K562 (cell line): ENCODE data around the gene MSN. TPM values are rescaled to one million over a fixed set of nuclear protein-coding genes. Genes with fewer than 3 reads are reported as not detected.
A peak's percentile ranks its signal among the peaks of the same experiment; 100 is the strongest.

ENCODE experiments used
- ATAC-seq: fragments of 200-7000 bp; cut with Tn5 transposase; 3 replicates; pipeline ENCODE4 v1.9.1; 2020; ENCODE audit warnings: moderate library complexity
- BruUV-seq: library from RNA; stranded (reverse); fragments of 400-500 nt; replicated peaks from 2 replicates; lab custom pipeline; 2021; lab: Mats Ljungman, UMichigan
- CTCF ChIA-PET: fragments of 300-600 bp; formaldehyde crosslinking; extraction: SDS; loops from one replicate; lab custom pipeline; 2021; ENCODE audit warnings: low intra/inter-chr PET ratio; lab: Yijun Ruan, JAX
- POLR2A ChIA-PET: fragments of 300-600, 350-650 bp; sonication (Branson Sonifier 250); formaldehyde crosslinking; extraction: SDS; loops from one replicate; lab custom pipeline; 2021; ENCODE audit warnings: antibody characterized with exemption, inconsistent platforms; lab: Yijun Ruan, JAX
- DNase-seq, 4 experiments: peaks; one replicate each; pipeline versions ENCODE4 v3.0.0 to v3.0.0-alpha.2; 2011 to 2018; ENCODE audit warnings: low spot score in 3 of 4, mixed read lengths in 3 of 4; ENCODE audit errors: extremely low read depth in 1 of 4
- FAIRE-seq: peaks from 2 replicates; lab custom pipeline; 2011; peaks lifted over from hg19 to GRCh38; lab: Jason Lieb, UNC
- H2AFZ ChIP-seq: 2 replicates; pipeline ENCODE4 v1.6.0; 2011; ENCODE audit warnings: low read depth, low read length, control low read depth, inconsistent platforms
- H3K27ac ChIP-seq: fragments of 200-600 bp; 3 replicates; pipeline ENCODE4 v1.8.0; 2011; ENCODE audit warnings: low read depth, mild to moderate bottlenecking, control low read depth, inconsistent platforms, low read length, moderate library complexity, mixed read lengths; ENCODE audit errors: extremely low read depth
- H3K27me3 ChIP-seq, 2 experiments: fragments of 300-600 bp in 1 of 2; 2 replicates in 1 of 2; 3 replicates in 1 of 2; pipeline versions ENCODE4 v1.6.0 to v1.8.0; 2011; ENCODE audit warnings: inconsistent platforms in 2 of 2, low read length in 2 of 2, mild to moderate bottlenecking in 1 of 2, mixed read lengths in 1 of 2, moderate library complexity in 1 of 2; ENCODE audit not compliant: control insufficient read depth in 2 of 2, insufficient read depth in 2 of 2
- H3K36me3 ChIP-seq: fragments of 300-600 bp; 3 replicates; pipeline ENCODE4 v1.8.0; 2011; ENCODE audit warnings: mild to moderate bottlenecking, low read length, inconsistent platforms; ENCODE audit not compliant: control insufficient read depth, insufficient read depth
- H3K4me1 ChIP-seq, 2 experiments: fragments of 200-600 bp in 1 of 2; replicated peaks in 1 of 2; 2 replicates in 1 of 2; 3 replicates in 1 of 2; pipeline versions ENCODE4 v1.5.1 to v1.8.0; 2011; ENCODE audit warnings: inconsistent platforms in 2 of 2, low read length in 2 of 2, mild to moderate bottlenecking in 1 of 2, mixed read lengths in 1 of 2, moderate library complexity in 1 of 2; ENCODE audit not compliant: control insufficient read depth in 2 of 2, insufficient read depth in 2 of 2
- H3K4me2 ChIP-seq: 2 replicates; pipeline ENCODE4 v1.6.1; 2011; ENCODE audit warnings: low read length, control low read depth, inconsistent platforms, mixed read lengths; ENCODE audit not compliant: insufficient read depth
- H3K4me3 ChIP-seq: fragments of 200-600 bp; sonication (generic), shearing (Covaris generic); 2 replicates; pipeline ENCODE4 v1.5.1; 2016; ENCODE audit warnings: control low read depth, inconsistent platforms
- H3K79me2 ChIP-seq: fragments of 200-600 bp; 3 replicates; pipeline ENCODE4 v1.8.0; 2011; ENCODE audit warnings: low read length, inconsistent platforms; ENCODE audit not compliant: control insufficient read depth, insufficient read depth
- H3K9ac ChIP-seq, 2 experiments: 2 replicates each; pipeline versions ENCODE4 v1.6.0 to v1.6.1; 2011; ENCODE audit warnings: low read depth in 2 of 2, low read length in 2 of 2, control low read depth in 1 of 2, inconsistent platforms in 1 of 2, mild to moderate bottlenecking in 1 of 2, mixed read lengths in 1 of 2; ENCODE audit not compliant: insufficient read depth in 1 of 2
- H3K9me1 ChIP-seq: one replicate; pipeline ENCODE4 v1.6.0; 2011; ENCODE audit warnings: inconsistent platforms, mild to moderate bottlenecking, low read length, moderate library complexity; ENCODE audit not compliant: control insufficient read depth, insufficient read depth
- H3K9me3 ChIP-seq: replicated peaks from 2 replicates; pipeline ENCODE4 v1.5.1; 2011; ENCODE audit warnings: low read depth, low read length, inconsistent platforms; ENCODE audit not compliant: control insufficient read depth, insufficient read depth
- H4K20me1 ChIP-seq: replicated peaks from 2 replicates; pipeline ENCODE4 v1.6.1; 2011; ENCODE audit warnings: low read length, inconsistent platforms, mixed read lengths; ENCODE audit not compliant: control insufficient read depth, insufficient read depth
- ARID1B ChIP-seq: fragments of 450-650 bp; IDR thresholded peaks from 2 replicates; pipeline ENCODE4 v1.6.1; 2016; ENCODE audit warnings: antibody characterized with exemption, mild to moderate bottlenecking, inconsistent platforms
- CBX2 ChIP-seq: fragments of 200-600 bp; sonication (generic); IDR thresholded peaks from one replicate; pipeline ENCODE4 v1.6.1; 2012; ENCODE audit warnings: mild to moderate bottlenecking, low read length, inconsistent platforms; ENCODE audit not compliant: insufficient read depth, poor library complexity, severe bottlenecking
- CBX3 ChIP-seq, 2 experiments: IDR thresholded peaks; 1 replicate in 1 of 2; 2 replicates in 1 of 2; pipeline ENCODE4 v1.6.1; 2012; ENCODE audit warnings: inconsistent platforms in 2 of 2, low read length in 2 of 2, borderline replicate concordance in 1 of 2, control low read depth in 1 of 2
- CCAR2 ChIP-seq: fragments of 200-400 bp; formaldehyde crosslinking; IDR thresholded peaks from 2 replicates; pipeline ENCODE4 v1.6.1; 2017; ENCODE audit warnings: mild to moderate bottlenecking, low read depth, low read length
- CHD2 ChIP-seq: IDR thresholded peaks from 2 replicates; pipeline ENCODE4 v1.6.1; 2011; ENCODE audit warnings: low read depth, low read length
- DACH1 ChIP-seq: fragments of 450-650 bp; IDR thresholded peaks from 2 replicates; pipeline ENCODE4 v1.6.1; 2018; ENCODE audit not compliant: partially characterized antibody
- EP300 ChIP-seq: IDR thresholded peaks from 2 replicates; pipeline ENCODE4 v1.6.1; 2012; ENCODE audit warnings: low read length, improper control_type of control experiment
- GTF2B ChIP-seq: IDR thresholded peaks from 2 replicates; pipeline ENCODE4 v1.6.1; 2011; ENCODE audit not compliant: insufficient read length; ENCODE audit errors: extremely low read depth
- MEIS2 ChIP-seq: fragments of 450-650 bp; IDR thresholded peaks from 2 replicates; pipeline ENCODE4 v1.6.1; 2014; ENCODE audit warnings: mild to moderate bottlenecking; ENCODE audit not compliant: partially characterized antibody
- NEUROD1 ChIP-seq: fragments of 150-350 bp; IDR thresholded peaks from 2 replicates; pipeline ENCODE4 v1.6.1; 2014; ENCODE audit warnings: borderline replicate concordance, low read length, low read depth; ENCODE audit not compliant: partially characterized antibody
- NFE2L1 ChIP-seq: fragments of 450-650 bp; IDR thresholded peaks from 2 replicates; pipeline ENCODE4 v1.6.1; 2016; ENCODE audit warnings: missing genetic modification characterization, low read depth, mild to moderate bottlenecking, missing compliant biosample characterization, moderate library complexity, borderline replicate concordance
- NR2F6 ChIP-seq: fragments of 450-650 bp; formaldehyde crosslinking; IDR thresholded peaks from 2 replicates; pipeline ENCODE4 v1.4.0; 2020; ENCODE audit warnings: mild to moderate bottlenecking
- SPI1 ChIP-seq: IDR thresholded peaks from 2 replicates; pipeline ENCODE4 v1.6.1; 2011; ENCODE audit warnings: low read depth, low read length, control low read depth, borderline replicate concordance
- SRF ChIP-seq, 2 experiments: fragments of 250-450, 450-650 bp in 1 of 2; sonication (Bioruptor Pico) in 1 of 2; sonication (generic) in 1 of 2; formaldehyde crosslinking; IDR thresholded peaks; 2 replicates each; pipeline versions ENCODE4 v1.5.0 to v1.5.1; 2020 to 2022; ENCODE audit warnings: mild to moderate bottlenecking in 1 of 2, missing genetic modification reagents in 1 of 2
- TOE1 ChIP-seq, 2 experiments: fragments of 450-650 bp in 1 of 2; sonication (generic) in 1 of 2; formaldehyde crosslinking in 1 of 2; IDR thresholded peaks; 2 replicates each; pipeline versions ENCODE4 v1.7.1 to v1.8.0; 2016 to 2022; ENCODE audit warnings: borderline replicate concordance in 2 of 2, mild to moderate bottlenecking in 2 of 2, antibody characterized with exemption in 1 of 2, inconsistent platforms in 1 of 2, low read depth in 1 of 2, missing genetic modification reagents in 1 of 2, moderate library complexity in 1 of 2
- ZNF143 ChIP-seq: sonication (generic); formaldehyde crosslinking; IDR thresholded peaks from 2 replicates; pipeline ENCODE4 v1.9.0; 2022; ENCODE audit warnings: mild to moderate bottlenecking, missing genetic modification reagents
- ZNF584 ChIP-seq: fragments of 200-800 bp; sonication (Bioruptor generic); IDR thresholded peaks from 2 replicates; pipeline ENCODE4 v1.6.1; 2016; ENCODE audit warnings: low read depth, mild to moderate bottlenecking, missing genetic modification characterization, missing compliant biosample characterization
- WGBS: fragments of 100-300 bp; shearing (Covaris generic); methylation state at CpG from one replicate; pipeline ENCODE4 v1.1.6; 2016; ENCODE audit warnings: low coverage, mixed read lengths; ENCODE audit not compliant: insufficient coverage; ENCODE audit errors: missing lambda C conversion rate; 5-methylcytosine and 5-hydroxymethylcytosine counted together
- in situ Hi-C: fragments of 300-500 bp; cut with MboI; formaldehyde crosslinking; loops from 4 replicates; pipeline ENCODE4 v1.15.0; 2018; ENCODE audit warnings: inconsistent platforms, mixed read lengths
- intact Hi-C: fragments of 100-400 bp; cut with micrococcal nuclease; formaldehyde crosslinking; loops from 2 replicates; pipeline ENCODE4 v1.14.2; 2022
- polyA plus RNA-seq, 8 experiments: library from polyadenylated mRNA; depleted of rRNA in 4 of 8; stranded (reverse) in 5 of 8; unstranded in 3 of 8; fragments of >200 nt; fragmentation: Nextera tagmentation in 2 of 8; fragmentation: Illumina TruSeq in 1 of 8; extraction: Ambion mirVana in 2 of 8; extraction: Trizol in 1 of 8; gene quantifications; 2 replicates each; pipeline versions ENCODE4 v1.2.1 to v1.2.3, GENCODE V29; 2011 to 2014; ENCODE audit warnings: inconsistent platforms in 1 of 8, missing spikeins in 1 of 8
- total RNA-seq, 7 experiments: library from RNA; depleted of rRNA in 6 of 7; stranded (reverse); fragments of >200 nt in 6 of 7; fragmentation: Illumina TruSeq in 2 of 7; extraction: Trizol in 2 of 7; gene quantifications; 2 replicates each; pipeline versions ENCODE4 v1.2.1 to v1.2.3, GENCODE V29; 2011 to 2021; ENCODE audit warnings: low replicate concordance in 1 of 7
- TF ChIP-seq, protein P1 (sequence below): fragments of 450-650 bp; IDR thresholded peaks from 2 replicates; pipeline ENCODE4 v1.6.1; 2016; ENCODE audit warnings: low read depth, mild to moderate bottlenecking, moderate library complexity

The MSN gene
- total and polyA plus RNA-seq, 9 of the 15 experiments (the other 6 are each of a cell fraction or from before 2014, with no cell fraction given), result 128 to 486 (median 237) TPM

DNA sequence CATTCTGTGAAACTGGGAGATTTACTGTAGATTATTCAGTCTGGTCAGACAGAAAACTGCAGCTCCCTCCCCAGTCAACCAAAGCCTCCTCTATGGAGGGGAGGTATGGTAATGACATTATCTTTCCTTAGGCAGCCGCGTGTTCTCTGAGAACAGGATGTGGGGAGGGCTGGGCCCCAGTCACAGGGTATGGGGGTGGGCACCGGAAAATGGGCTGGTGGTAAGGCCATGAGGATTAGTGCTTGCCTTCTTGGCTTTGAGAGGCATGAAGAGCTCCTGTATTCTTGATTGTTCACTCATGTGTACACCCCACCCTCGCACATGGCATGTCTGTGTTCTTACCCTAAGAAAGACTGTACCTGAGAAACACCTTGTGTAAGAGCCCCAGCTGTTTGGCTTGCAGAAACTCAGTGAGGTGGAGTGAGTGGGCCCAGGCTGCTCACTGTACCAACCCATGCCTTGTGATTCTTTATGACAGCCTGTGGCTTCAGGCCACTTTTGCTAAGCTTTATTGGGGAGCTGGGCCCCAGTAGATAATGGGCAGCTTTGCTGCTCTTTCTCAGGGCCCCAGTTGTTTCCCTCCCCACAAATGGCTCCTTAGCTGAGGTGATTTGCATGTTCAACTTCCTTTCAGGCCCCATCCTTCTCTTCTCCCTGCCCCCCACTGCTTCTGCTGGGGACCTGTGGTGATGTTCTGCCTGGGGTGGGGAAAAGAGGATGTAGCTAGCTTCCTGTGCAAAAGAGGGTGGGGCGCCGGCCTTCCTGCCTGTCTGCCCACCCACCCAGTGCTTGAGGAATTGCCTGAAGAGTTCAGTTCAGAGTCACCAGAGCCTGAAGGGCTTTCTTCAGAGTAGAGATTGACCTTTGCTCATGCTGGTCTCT lies 30.7 kb downstream of the MSN start:
- peaks cover 10% of the 10 kb centered on the region; the same call in 1 of the 2 replicates for H4K20me1 ChIP-seq
- peak overlapping the region; percentile 81 for H3K27ac ChIP-seq
- POLR2A ChIA-PET, result interaction anchor here (0.5 to 1.5 kb wide), 7 partner anchors 8 to 557 kb away, joined by 3 to 5 read pairs (median 3); no protein-coding TSS in a partner anchor
- CTCF ChIA-PET, result no interaction called here
- 6% methylated on average over 6 of the region's 6 CpGs for WGBS
- no peaks in the 10 kb centered on the region for H3K9me3 ChIP-seq
- BruUV-seq, result no TSS peak
- H3K4me2 ChIP-seq, result peak overlapping the region; percentile 58; the same call in 1 of the 2 replicates
- no peak overlapping the region for H2AFZ ChIP-seq
- peaks cover 26 to 40% of the 10 kb centered on the region in 2 experiments for H3K4me1 ChIP-seq
- intact Hi-C loops, result loop anchor here (1.0 to 5.0 kb wide), 2 partner anchors 29 to 309 kb away; no protein-coding TSS in a partner anchor
- peak; percentile 87 for FAIRE-seq
- in situ Hi-C loops, result no loop called here
- peaks cover 52% of the 10 kb centered on the region for H3K36me3 ChIP-seq
- H3K9ac ChIP-seq, result peak overlapping the region; percentile 46 to 49; a peak in 3 of 4 replicates
- H3K9me1 ChIP-seq, result no peaks in the 10 kb centered on the region
- H3K4me3 ChIP-seq, result no peak overlapping the region
- H3K79me2 ChIP-seq, result peaks cover 93% of the 10 kb centered on the region
- peak; percentile 36 to 82 (median 60) for DNase-seq
- H3K27me3 ChIP-seq, result no peaks in the 10 kb centered on the region
- peak; percentile 85 for ATAC-seq
- TF ChIP-seq ARID1B (peak; percentile 43), DACH1 (no peak), CBX2 (no peak), GTF2B (no peak), NEUROD1 (no peak), MEIS2 (peak; percentile 19), NFE2L1 (no peak), EP300 (peak; percentile 67; the same call in 1 of the 2 replicates), TOE1 (IDR thresholded peaks at IDR 0.05; ENCODE audit: borderline replicate concordance) (no peak), TOE1 (CRISPR knock-in tag; IDR thresholded peaks at IDR 0.05; ENCODE audit: borderline replicate concordance, low read depth) (no peak), SPI1 (peak; percentile 11; the same call in 1 of the 2 replicates), CBX3 (IDR thresholded peaks at IDR 0.05; ENCODE audit: borderline replicate concordance in 1 of 2, low read length in 2 of 2) (no peak), CHD2 (no peak), NR2F6 (CRISPR knock-in tag) (no peak), ZNF143 (no peak), ZNF584 (CRISPR knock-in tag) (no peak), CCAR2 (no peak), SRF (CRISPR knock-in tag; IDR thresholded peaks at IDR 0.05) (no peak)
- TF ChIP-seq, protein P1, sequence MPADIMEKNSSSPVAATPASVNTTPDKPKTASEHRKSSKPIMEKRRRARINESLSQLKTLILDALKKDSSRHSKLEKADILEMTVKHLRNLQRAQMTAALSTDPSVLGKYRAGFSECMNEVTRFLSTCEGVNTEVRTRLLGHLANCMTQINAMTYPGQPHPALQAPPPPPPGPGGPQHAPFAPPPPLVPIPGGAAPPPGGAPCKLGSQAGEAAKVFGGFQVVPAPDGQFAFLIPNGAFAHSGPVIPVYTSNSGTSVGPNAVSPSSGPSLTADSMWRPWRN, result no peak
